Renal pelvis (tissue), 4 donors: Measurements from ENCODE around the gene STKLD1. TPM values are rescaled to one million over a fixed set of nuclear protein-coding genes. Genes with fewer than 3 reads are reported as not detected.
"Not testable (repeated sequence)": the region's sequence is repeated elsewhere in the genome, so short reads cannot be mapped to it uniquely, and the experiment has no call there.

ENCODE experiments used
- DNase-seq: peaks from one replicate; pipeline ENCODE4 v3.0.0-alpha.2; 2013
- polyA plus RNA-seq, 3 donors: library from polyadenylated mRNA; unstranded; fragments of 120-200 nt; gene quantifications; one replicate each; pipeline ENCODE4 v1.2.1, GENCODE V29; 2013; ENCODE audit not compliant: insufficient read length in 3 of 3

The STKLD1 gene
- polyA plus RNA-seq, 3 donors = 3.9 to 5.3 (median 4.6) TPM

DNA sequence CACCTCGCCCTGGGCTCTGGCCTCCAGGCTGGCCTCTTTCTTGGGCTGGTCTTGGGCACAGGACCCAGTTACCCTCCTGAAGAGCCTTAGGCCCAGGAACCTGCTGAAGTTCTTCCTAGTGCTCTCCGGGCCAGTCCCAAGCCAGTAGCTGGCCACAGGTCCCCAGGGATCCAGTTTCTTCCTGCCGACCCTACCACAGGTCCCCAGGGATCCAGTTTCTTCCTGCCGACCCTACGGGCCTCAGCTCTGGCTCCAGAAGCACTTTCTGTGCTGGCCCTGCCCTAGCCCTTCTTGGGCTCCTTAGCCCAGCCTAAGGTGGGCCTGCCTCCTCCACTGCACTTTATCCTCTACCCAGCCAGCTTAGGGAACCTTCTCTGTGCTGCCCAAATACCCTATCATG is 65.4 kb downstream of the STKLD1 start:
- DNase-seq = no peak

DNA sequence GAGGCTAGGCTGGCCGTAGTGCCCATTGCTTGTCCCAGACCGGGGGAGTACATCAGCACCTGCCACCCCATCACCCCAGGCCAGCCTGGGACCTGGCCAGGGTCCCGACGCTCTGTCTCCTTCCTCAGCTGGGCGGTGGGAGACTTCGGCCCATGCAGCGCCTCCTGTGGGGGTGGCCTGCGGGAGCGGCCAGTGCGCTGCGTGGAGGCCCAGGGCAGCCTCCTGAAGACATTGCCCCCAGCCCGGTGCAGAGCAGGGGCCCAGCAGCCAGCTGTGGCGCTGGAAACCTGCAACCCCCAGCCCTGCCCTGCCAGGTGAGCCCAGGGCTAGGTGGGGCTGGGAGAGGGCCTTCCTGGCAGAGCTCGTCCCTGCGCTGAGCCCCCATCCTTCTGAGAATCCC is 67.1 kb downstream of the STKLD1 start:
- no peak for DNase-seq

DNA sequence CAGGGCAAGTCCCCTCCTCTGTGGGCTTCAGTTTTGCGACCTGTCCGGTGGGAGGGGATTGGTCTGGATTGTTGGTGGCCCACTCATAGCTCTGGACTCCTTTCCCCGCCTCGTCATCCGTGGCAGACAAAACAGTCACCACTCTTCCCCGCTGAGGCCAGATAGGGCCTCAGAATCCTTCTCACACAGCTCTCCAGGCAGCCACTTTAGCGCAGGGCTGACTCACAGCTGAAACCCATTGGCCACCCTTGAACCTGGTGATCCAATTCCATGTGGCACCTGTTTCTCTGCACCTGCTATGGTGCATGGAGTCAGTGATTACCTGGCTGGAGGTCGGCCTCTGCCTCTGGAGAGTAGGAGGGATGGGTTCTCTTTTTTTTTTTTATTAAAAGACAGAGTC is 67.8 kb downstream of the STKLD1 start:
- DNase-seq = no peak

DNA sequence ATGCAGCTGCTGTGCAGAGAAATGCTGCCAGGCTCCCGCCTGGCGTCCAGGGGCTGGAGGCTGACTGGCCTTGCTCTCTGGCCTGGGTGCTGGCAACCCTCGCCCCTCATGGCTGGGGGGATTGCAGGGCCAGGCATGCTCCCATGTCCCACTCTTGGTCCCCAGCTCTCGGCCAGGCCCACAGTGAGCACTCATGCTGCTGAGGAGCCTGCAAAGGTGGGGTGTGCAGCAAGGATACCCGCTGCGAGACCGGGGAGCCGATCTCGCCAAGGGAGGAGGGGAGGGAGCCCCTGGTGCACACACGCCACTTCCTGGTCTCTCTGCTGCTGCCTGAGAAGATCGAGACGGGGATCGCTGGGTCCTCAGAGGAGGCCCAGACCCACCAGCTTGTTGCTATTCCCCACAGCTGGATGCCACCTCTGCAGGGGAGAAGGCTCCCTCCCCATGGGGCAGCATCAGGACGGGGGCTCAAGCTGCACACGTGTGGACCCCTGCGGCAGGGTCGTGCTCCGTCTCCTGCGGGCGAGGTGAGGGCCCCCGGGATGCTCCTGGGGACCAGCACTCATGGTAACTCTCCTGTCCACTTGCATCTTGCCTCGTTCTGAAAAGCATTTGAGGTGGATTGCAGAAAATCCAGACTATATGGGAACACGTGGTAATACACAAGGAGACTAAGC is 69.3 kb downstream of the STKLD1 start:
- no peak for DNase-seq

DNA sequence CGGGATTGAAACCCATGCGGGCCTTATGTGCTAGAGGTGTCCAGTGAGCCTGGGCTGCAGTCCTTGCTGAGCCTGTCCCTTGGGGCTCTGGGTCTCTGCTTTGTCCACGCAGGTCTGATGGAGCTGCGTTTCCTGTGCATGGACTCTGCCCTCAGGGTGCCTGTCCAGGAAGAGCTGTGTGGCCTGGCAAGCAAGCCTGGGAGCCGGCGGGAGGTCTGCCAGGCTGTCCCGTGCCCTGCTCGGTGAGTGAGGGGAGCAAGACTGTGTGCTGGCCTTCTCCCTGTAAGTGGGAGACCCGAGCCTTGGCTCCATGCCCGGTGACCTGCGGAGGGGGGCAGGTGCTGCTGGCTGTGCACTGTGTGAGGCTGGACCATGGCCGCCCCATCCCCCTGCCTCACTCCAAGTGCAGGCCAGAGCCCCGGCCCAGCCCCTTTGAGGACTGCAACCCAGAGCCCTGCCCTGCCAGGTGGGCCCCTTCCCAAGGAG is 72.4 kb downstream of the STKLD1 start:
- no peak for DNase-seq

DNA sequence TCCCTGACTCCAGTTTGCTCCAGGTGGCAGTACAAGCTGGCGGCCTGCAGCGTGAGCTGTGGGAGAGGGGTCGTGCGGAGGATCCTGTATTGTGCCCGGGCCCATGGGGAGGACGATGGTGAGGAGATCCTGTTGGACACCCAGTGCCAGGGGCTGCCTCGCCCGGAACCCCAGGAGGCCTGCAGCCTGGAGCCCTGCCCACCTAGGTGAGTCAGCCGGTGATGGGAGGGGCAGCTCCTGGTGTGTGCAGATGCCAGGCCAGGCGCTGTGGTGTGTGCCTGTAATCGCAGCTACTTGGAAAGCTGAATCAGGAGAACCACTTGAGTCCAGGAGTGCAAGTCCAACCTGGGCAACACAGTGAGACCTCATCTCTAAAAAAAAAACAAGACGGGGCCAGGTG is 73.6 kb downstream of the STKLD1 start:
- no peak for DNase-seq

DNA sequence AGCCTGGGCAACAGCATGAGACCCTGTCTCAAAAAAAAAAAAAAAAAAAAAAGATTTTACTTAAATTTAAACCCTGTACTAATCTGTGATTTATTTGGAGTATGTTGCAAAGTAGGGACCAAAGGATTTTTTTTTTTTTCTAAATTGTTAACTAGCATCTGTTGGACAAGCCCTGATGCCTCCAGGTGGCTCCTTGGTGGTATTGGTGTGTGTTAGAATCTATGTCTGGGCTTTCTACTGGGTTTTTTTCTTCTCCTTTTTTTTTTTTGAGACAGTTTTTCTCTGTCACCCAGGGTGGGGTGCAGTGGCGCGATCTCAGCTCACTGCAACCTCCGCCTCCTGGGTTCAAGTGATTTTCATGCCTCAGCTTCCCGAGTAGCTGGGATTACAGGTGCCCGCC is 75.7 kb downstream of the STKLD1 start:
- DNase-seq = not testable (repeated sequence)

DNA sequence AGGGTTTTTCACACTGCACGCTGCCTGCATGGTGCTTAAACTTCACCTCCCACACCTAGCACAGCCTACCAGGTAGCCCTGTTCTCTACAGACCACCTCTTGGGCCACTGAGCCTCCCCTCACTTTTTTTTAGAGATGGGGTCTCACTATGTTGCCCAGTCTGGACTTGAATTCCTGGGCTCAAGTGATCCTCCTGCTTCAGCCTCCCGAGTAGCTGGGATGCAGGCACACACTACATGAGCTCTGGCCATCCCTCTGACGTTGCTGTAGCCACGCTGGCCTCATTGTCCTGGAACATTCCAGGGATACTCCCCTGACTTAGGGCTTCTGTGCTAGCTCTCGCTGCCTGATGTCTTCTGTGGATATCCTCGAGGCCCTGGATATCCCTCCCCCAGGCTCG is 76.4 kb downstream of the STKLD1 start:
- DNase-seq = no peak

DNA sequence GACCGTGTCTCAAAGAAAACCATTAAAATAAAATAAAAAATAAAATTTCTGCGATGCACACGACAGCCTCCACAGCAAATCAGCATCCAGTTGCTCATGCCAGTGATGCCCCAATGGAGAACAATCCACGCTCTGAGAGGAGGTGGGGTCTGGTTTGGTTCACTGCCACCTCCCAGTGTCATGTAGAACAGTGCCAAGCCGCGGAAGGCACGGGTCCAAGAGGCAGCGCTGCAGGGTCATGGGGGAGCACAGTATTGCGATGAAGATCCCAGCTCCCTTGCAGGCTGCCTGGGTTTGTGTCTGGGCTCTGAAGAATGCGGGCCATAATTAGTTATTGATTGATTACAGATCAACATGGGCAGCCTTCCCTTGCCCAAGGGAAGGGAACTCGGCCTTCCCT is 77.5 kb downstream of the STKLD1 start:
- no peak for DNase-seq

DNA sequence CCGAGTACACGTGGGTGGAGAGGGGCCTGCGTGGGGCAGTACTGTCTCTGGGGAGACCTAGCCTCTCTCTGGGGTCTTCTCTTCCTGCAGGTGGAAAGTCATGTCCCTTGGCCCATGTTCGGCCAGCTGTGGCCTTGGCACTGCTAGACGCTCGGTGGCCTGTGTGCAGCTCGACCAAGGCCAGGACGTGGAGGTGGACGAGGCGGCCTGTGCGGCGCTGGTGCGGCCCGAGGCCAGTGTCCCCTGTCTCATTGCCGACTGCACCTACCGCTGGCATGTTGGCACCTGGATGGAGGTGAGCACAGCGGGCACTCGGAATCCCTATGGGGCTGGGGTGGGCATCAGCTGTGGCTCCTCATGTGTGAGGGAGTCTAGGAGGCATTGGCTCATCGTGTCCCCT is 78.2 kb downstream of the STKLD1 start:
- no peak for DNase-seq

DNA sequence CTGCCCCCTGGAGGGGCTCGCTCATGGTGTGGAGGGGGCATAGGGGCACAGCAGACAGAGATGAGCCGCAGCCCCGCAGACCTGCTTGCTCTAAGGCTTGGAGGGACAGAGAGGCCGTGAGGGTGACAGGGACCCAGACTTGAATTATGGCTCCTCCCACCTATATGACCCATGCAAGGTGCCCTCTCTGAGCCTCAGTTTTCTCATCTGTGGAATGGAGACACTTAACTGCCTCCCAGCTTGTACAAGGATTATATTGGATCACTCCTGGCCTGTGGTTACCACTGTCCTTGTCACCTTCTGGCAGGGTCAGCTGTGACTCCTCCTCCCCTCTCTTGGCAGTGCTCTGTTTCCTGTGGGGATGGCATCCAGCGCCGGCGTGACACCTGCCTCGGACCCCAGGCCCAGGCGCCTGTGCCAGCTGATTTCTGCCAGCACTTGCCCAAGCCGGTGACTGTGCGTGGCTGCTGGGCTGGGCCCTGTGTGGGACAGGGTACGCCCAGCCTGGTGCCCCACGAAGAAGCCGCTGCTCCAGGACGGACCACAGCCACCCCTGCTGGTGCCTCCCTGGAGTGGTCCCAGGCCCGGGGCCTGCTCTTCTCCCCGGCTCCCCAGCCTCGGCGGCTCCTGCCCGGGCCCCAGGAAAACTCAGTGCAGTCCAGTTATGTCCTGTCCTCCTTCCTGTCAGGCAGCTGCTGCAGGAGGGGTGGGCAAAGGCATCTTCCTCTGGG is 78.9 kb downstream of the STKLD1 start:
- no peak for DNase-seq

Other genes starting within 250 kb of the STKLD1 start
- 1 to 10 TPM; 1.9 to 3.1 (median 3.0) TPM for gene GBGT1, start 212.5 kb upstream of the STKLD1 start, polyA plus RNA-seq
- under 1 TPM; 0.14 to 0.41 (median 0.32) TPM for gene OBP2B, start 167.1 kb upstream of the STKLD1 start, polyA plus RNA-seq
- gene ABO, start 101.2 kb upstream of the STKLD1 start, polyA plus RNA-seq = 10 to 100 TPM; 15.3 to 19.2 (median 17.6) TPM
- 10 to 100 TPM; 29.2 to 35.6 (median 31.7) TPM for gene SURF6, start 40.2 kb upstream of the STKLD1 start, polyA plus RNA-seq
- 10 to 100 TPM; 31.8 to 33.4 (median 32.6) TPM for gene MED22, start 28.2 kb upstream of the STKLD1 start, polyA plus RNA-seq
- gene RPL7A, start 28.1 kb upstream of the STKLD1 start, polyA plus RNA-seq = 1,000 to 10,000 TPM; 2,345 to 2,776 (median 2,509) TPM
- 10 to 100 TPM; 41.0 to 51.9 (median 44.9) TPM for gene SURF1, start 19.9 kb upstream of the STKLD1 start, polyA plus RNA-seq
- 10 to 100 TPM; 23.1 to 28.2 (median 26.4) TPM for gene SURF2, start 19.8 kb upstream of the STKLD1 start, polyA plus RNA-seq
- gene SURF4, start 306 bp upstream of the STKLD1 start, polyA plus RNA-seq = 100 to 1,000 TPM; 163 to 184 (median 172) TPM
- 10 to 100 TPM; 29.1 to 32.3 (median 31.6) TPM for gene REXO4, start 41.6 kb downstream of the STKLD1 start, polyA plus RNA-seq
- gene ADAMTS13, start 46.0 kb downstream of the STKLD1 start, polyA plus RNA-seq = 10 to 100 TPM; 10.5 to 14.1 (median 13.8) TPM
- 10 to 100 TPM; 36.5 to 41.9 (median 38.4) TPM for gene CACFD1, start 83.6 kb downstream of the STKLD1 start, polyA plus RNA-seq
- 1 to 10 TPM; 1.4 to 2.0 (median 1.8) TPM for gene SLC2A6, start 102.7 kb downstream of the STKLD1 start, polyA plus RNA-seq
- not detected for gene MYMK, start 148.6 kb downstream of the STKLD1 start, polyA plus RNA-seq
- 1 to 10 TPM; 1.5 to 1.9 (median 1.6) TPM for gene ADAMTSL2, start 158.3 kb downstream of the STKLD1 start, polyA plus RNA-seq
- under 1 TPM; 0.25 to 0.38 (median 0.33) TPM for gene FAM163B, start 233.0 kb downstream of the STKLD1 start, polyA plus RNA-seq